Mesenteric fat pad (tissue), 1 donor: Measurements from ENCODE around the gene SPTBN5. TPM values are rescaled to one million over a fixed set of nuclear protein-coding genes. Genes with fewer than 3 reads are reported as not detected.

Experiments
- DNase-seq: peaks from one replicate; pipeline ENCODE4 v3.0.0-alpha.2; 2020; ENCODE audit warnings: low spot score
- microRNA-seq: library from miRNA; unstranded; fragments of <30 nt; microRNA quantifications from one replicate; pipeline ENCODE4 v1.2.0, GENCODE V29; 2020; ENCODE audit warnings: borderline number of aligned reads
- total RNA-seq: library from RNA; stranded (reverse); fragmentation: NEBNext Ultra II Directional; extraction: Animal tissue kit (Norgen Biotek cat#: 25700); gene quantifications from one replicate; pipeline ENCODE4 v1.2.1, GENCODE V29; 2021
- donor health status: DM: yes; HTN: yes; CAD: no.

SPTBN5 gene
- total RNA-seq, 1 donor from 2014 or later = 1.6 TPM

DNA sequence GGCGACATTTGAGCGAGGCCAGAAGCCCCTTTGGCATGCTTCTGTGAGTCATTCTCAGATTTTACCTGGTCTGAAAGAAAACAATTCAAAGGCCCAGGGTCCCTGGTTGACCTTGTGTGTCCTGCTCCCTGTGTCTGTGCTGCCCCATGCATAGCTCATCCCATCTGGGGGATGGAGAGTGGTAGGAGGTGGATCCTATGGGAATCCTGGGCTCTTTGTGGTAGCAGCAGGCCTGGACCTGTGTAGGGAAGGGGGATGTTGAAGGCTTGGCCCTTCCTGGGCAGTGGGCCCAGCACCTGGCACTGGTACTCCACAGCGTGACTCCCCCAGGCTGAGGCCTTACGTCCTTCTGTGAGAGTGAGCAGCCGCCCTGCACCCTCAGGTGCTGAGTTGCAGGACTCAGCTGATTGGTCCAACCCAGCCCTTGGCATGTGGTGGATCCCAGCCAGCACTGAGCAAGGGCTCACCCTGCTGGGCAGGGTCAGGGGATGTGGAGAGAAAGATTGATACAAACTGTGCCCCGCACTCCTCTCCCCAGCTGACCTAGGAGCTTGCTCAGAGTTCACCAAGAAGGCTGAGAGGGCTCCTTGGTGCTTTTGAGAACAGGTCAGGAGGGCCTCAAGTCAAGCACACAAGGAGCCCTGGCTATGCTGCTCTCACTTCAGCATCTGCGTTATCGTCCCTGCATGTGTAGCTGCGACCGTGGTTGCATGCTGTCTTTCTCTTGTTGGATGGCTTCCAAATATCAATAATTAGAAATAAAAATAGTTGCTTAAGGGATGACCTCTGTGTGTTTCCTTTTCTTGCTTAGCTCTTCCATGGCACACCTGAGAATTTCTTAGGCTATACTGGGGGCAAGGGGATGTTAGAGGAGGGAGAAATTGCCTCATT is 87.3 kb downstream of the SPTBN5 start:
- no peak for DNase-seq

GRCh38 chr15:41805711-41806110 is 88.1 kb downstream of the SPTBN5 start:
- DNase-seq = no peak

GRCh38 chr15:41804916-41805666 is 88.8 kb downstream of the SPTBN5 start:
- no peak for DNase-seq

DNA sequence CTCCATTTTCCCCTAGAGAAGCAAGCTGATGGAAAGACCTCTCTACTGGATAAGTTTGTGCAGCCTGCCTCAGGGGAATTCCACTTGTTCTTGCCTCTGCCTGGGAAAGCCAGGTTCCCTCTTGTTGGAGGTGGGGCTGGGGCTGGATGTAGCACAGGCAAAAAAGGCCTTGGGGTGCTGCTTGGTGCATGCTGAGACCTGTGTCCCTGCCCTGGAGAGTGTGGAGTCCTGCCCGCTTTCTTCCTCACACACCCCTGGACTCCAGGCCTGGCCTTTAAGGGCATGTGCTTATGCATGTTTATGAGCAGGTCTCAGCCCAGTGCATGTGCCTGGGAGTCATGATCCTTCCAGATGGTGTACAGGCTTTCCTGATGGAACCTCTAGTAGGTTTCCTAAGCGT is 89.5 kb downstream of the SPTBN5 start:
- DNase-seq = no peak

DNA sequence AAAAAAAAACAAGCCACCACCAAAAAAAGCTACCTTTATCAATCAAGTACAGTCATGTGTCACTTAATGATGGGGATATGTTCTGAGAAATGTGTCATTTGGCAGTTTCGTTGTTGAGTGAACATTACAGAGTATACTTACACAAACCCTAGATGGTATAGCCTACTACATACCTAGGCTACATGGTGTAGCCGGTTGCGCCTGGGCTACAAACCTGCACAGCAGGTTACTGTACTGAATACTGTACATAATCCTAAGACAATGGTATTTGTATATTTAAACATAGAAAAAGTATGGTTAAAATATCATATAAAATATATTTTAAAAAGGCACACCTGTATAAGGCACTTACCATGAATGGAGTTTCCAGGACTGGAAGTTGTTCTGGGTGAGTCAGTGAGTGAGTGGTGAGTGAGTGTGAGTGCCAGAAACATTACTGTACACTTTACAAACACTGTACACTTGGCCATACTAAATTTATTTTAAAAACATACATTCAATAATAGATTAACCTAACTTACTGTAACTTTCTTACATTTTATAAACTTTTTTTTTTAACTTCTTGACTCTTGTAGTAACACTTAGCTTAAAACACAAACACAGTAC is 91.9 kb downstream of the SPTBN5 start:
- peak; percentile 12 for DNase-seq

- no peak for DNase-seq
Observed at GRCh38 chr15:41801185-41801584, 92.7 kb downstream of the SPTBN5 start.

GRCh38 chr15:41799488-41799805 is 94.4 kb downstream of the SPTBN5 start:
- DNase-seq = no peak

- peak; percentile 33 for DNase-seq
Observed at GRCh38 chr15:41798607-41799487, 95.0 kb downstream of the SPTBN5 start.

Small RNAs within 50 kb of the gene (microRNA-seq; reads per million reads assigned to microRNA genes)
- not detected for gene MIR4310

Other genes starting within 250 kb of the SPTBN5 start
- 32.9 TPM for gene MGA, start 233.6 kb downstream of the SPTBN5 start, total RNA-seq
- 21.2 TPM for gene MAPKBP1, start 119.6 kb downstream of the SPTBN5 start, total RNA-seq
- gene JMJD7, start 66.0 kb downstream of the SPTBN5 start, total RNA-seq = 7.7 TPM
- gene PLA2G4B, start 55.2 kb downstream of the SPTBN5 start, total RNA-seq = 4.3 TPM
- 35.7 TPM for gene EHD4, start 78.5 kb upstream of the SPTBN5 start, total RNA-seq
- gene PLA2G4E, start 127.0 kb upstream of the SPTBN5 start, total RNA-seq = not detected
- not detected for gene PLA2G4D, start 200.5 kb upstream of the SPTBN5 start, total RNA-seq